Ascending aorta (tissue), 2 donors: ENCODE measurements around the gene OR10D3. TPM values are rescaled to one million over a fixed set of nuclear protein-coding genes. Genes with fewer than 3 reads are reported as not detected.

Source experiments
- DNase-seq, 2 donors: peaks; one replicate each; pipeline ENCODE4 v3.0.0-alpha.2; 2019; ENCODE audit warnings: low spot score in 2 of 2
- H3K27ac ChIP-seq, 2 donors: fragments of 200-600 bp; sonication (generic); one replicate each; pipeline ENCODE4 v1.5.1; 2016 to 2017; ENCODE audit warnings: mild to moderate bottlenecking in 1 of 2
- H3K27me3 ChIP-seq: fragments of 200-600 bp; sonication (generic); one replicate; pipeline ENCODE4 v1.5.1; 2017
- H3K36me3 ChIP-seq, 2 donors: fragments of 200-600 bp; sonication (generic); one replicate each; pipeline ENCODE4 v1.5.1; 2016
- H3K4me1 ChIP-seq, 2 donors: fragments of 200-600 bp; sonication (generic); one replicate each; pipeline ENCODE4 v1.5.1; 2016 to 2017; ENCODE audit warnings: mild to moderate bottlenecking in 1 of 2
- H3K4me3 ChIP-seq, 2 donors: fragments of 200-600 bp; sonication (generic); one replicate each; pipeline ENCODE4 v1.5.1; 2016 to 2017; ENCODE audit warnings: mild to moderate bottlenecking in 1 of 2
- H3K9me3 ChIP-seq, 2 donors: fragments of 200-600 bp; sonication (generic); one replicate each; pipeline ENCODE4 v1.5.1; 2016
- CTCF ChIP-seq, 3 experiments: fragments of 200-600 bp in 2 of 3; fragments of 450-650 bp in 1 of 3; sonication (generic) in 2 of 3; IDR thresholded peaks; one replicate each; pipeline ENCODE4 v1.5.1; 2016 to 2019; ENCODE audit warnings: antibody characterized with exemption in 3 of 3, mild to moderate bottlenecking in 1 of 3, moderate library complexity in 1 of 3
- intact Hi-C: fragments of 100-400 bp; cut with DNase I; formaldehyde crosslinking; loops from one replicate; pipeline ENCODE4 v1.15.1; 2023
- total RNA-seq: library from RNA; depleted of rRNA; stranded (reverse); fragments of >200 nt; gene quantifications from one replicate; pipeline ENCODE4 v1.1.0, GENCODE V29; 2016

OR10D3 gene
- total RNA-seq, 1 donor from 2014 or later: not detected

GRCh38 chr11:124207102-124207792, 24.1 kb downstream of the OR10D3 start:
- Histone ChIP-seq H3K27ac (no peak overlapping the region), H3K4me1 (no peaks in the 10 kb centered on the region), H3K4me3 (no peak overlapping the region), H3K36me3 (no peaks in the 10 kb centered on the region), H3K9me3 (no peaks in the 10 kb centered on the region), H3K27me3 (no peaks in the 10 kb centered on the region)
- intact Hi-C loops: no loop called here
- DNase-seq: no peak
- no peak for TF ChIP-seq CTCF (IDR thresholded peaks at IDR 0.05)

- no peaks in the 10 kb centered on the region for H3K36me3 ChIP-seq
- no peaks in the 10 kb centered on the region for H3K9me3 ChIP-seq
- H3K27me3 ChIP-seq: no peaks in the 10 kb centered on the region
- H3K4me3 ChIP-seq: no peak overlapping the region
- no peak overlapping the region for H3K27ac ChIP-seq
- no peaks in the 10 kb centered on the region for H3K4me1 ChIP-seq
- DNase-seq: no peak
- intact Hi-C loops: no loop called here
- TF ChIP-seq CTCF (IDR thresholded peaks at IDR 0.05): no peak
These were observed 26.7 kb downstream of the OR10D3 start for GRCh38 chr11:124209824-124210357.

GRCh38 chr11:124210421-124210820, 27.3 kb downstream of the OR10D3 start:
- TF ChIP-seq CTCF (IDR thresholded peaks at IDR 0.05): no peak
- no peak overlapping the region for H3K4me3 ChIP-seq
- intact Hi-C loops: no loop called here

GRCh38 chr11:124211321-124211720, 28.2 kb downstream of the OR10D3 start:
- Histone ChIP-seq H3K9me3 (no peaks in the 10 kb centered on the region), H3K4me1 (no peaks in the 10 kb centered on the region), H3K4me3 (no peak overlapping the region), H3K27me3 (no peaks in the 10 kb centered on the region), H3K36me3 (no peaks in the 10 kb centered on the region), H3K27ac (no peak overlapping the region)
- intact Hi-C loops: no loop called here
- DNase-seq: no peak
- TF ChIP-seq CTCF (IDR thresholded peaks at IDR 0.05): no peak

More at GRCh38 chr11:124210421-124210820, 27.3 kb downstream of the OR10D3 start:
- H3K4me1 ChIP-seq: no peaks in the 10 kb centered on the region
- no peaks in the 10 kb centered on the region for H3K9me3 ChIP-seq
- H3K27me3 ChIP-seq: no peaks in the 10 kb centered on the region
- no peak for DNase-seq
- no peak overlapping the region for H3K27ac ChIP-seq
- H3K36me3 ChIP-seq: no peaks in the 10 kb centered on the region

- DNase-seq: no peak
- no peaks in the 10 kb centered on the region for H3K36me3 ChIP-seq
- H3K4me1 ChIP-seq: no peaks in the 10 kb centered on the region
- H3K27ac ChIP-seq: no peak overlapping the region
- H3K4me3 ChIP-seq: no peak overlapping the region
- TF ChIP-seq CTCF (IDR thresholded peaks at IDR 0.05): no peak
- intact Hi-C loops: no loop called here
- no peaks in the 10 kb centered on the region for H3K9me3 ChIP-seq
- no peaks in the 10 kb centered on the region for H3K27me3 ChIP-seq
These were observed 30.9 kb downstream of the OR10D3 start for GRCh38 chr11:124214027-124214426.
